ENCODE results near the gene IFT80. TPM values are rescaled to one million over a fixed set of nuclear protein-coding genes. Genes with fewer than 3 reads are reported as not detected.
"Not testable (repeated sequence)": the region's sequence is repeated elsewhere in the genome, so short reads cannot be mapped to it uniquely, and the experiment has no call there.

The IFT80 gene
- total and polyA plus RNA-seq, 3 experiments from 2014 or later, result 3.0 to 12.9 (median 9.4) TPM

- Histone ChIP-seq H3K9me3 (ENCODE audit: low read length) (no peaks in the 10 kb centered on the region), H3K27me3 (ENCODE audit: insufficient read depth, low read length, poor library complexity, severe bottlenecking) (no peaks in the 10 kb centered on the region), H3K27ac (ENCODE audit: low read depth, low read length) (no peak overlapping the region), H3K4me3 (ENCODE audit: low read length) (no peak overlapping the region), H3K4me1 (ENCODE audit: insufficient read depth, low read length) (peaks cover 5% of the 10 kb centered on the region), H3K36me3 (ENCODE audit: insufficient read depth, low read length) (no peaks in the 10 kb centered on the region)
- Mint-ChIP-seq H3K9me3 (no peaks in the 10 kb centered on the region), H3K27me3 (no peaks in the 10 kb centered on the region), H3K27ac (no peak overlapping the region), H3K36me3 (peaks cover 14 to 43% (median 23%) of the 10 kb centered on the region in 3 donors), H3K4me3 (no peak overlapping the region), H3K4me1 (peaks cover 9 to 17% (median 15%) of the 10 kb centered on the region in 3 donors)
- ChIA-PET POLR2A (no interaction called here), CTCF (no interaction called here)
- no peak for DNase-seq
These were observed 26.2 kb downstream of the IFT80 start for GRCh38 chr3:160372780-160373179.

DNA sequence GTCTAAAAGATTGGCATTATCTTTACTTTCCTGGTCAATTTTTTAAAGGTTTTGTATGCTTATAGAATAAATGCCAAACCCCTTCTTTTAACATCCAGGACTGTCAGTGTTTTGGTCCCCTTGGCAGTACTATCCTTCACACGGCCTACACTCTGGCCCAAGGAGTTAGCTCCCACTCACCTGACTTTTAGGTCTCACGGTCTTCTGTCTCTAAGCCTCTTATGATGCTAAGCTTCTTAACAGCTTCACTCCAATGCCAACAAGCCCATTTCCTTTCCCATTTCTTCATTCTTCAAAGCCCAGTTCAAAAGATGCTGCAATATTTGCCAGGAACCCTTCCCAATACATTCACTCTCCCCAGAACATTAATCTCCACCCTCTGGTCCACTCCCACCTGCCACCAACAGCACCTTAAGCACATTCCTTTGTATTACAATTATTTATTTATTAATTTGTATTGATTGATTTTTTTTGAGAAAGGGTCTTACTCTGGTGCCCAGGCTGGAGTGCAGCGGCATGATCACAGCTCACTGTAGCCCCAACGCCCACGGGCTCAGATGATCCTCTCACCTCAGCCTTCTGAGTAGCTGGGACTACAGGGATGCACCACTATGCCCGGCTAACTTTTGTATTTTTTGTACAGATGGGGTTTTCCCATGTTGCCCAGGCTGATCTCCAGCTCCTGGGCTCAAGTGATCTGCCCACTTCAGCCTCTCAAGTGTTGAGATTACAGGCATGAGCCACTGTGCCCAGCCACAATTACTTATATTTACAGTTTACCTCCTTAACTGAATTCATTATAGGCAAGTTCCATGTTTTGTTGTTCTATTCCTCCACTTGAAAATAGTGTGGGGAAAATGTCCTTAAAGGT lies 27.8 kb downstream of the IFT80 start:
- no peaks in the 10 kb centered on the region for H3K9me3 ChIP-seq (ENCODE audit: low read length)
- DNase-seq, result no peak
- H3K36me3 ChIP-seq (ENCODE audit: insufficient read depth, low read length), result no peaks in the 10 kb centered on the region
- no peak overlapping the region for H3K27ac ChIP-seq (ENCODE audit: low read depth, low read length)
- no peak overlapping the region for H3K4me3 ChIP-seq (ENCODE audit: low read length)
- peaks cover 5% of the 10 kb centered on the region for H3K4me1 ChIP-seq (ENCODE audit: insufficient read depth, low read length)
- H3K27me3 ChIP-seq (ENCODE audit: insufficient read depth, low read length, poor library complexity, severe bottlenecking), result no peaks in the 10 kb centered on the region
- Mint-ChIP-seq H3K4me3 (no peak overlapping the region), H3K36me3 (peaks cover 9 to 38% (median 23%) of the 10 kb centered on the region in 3 donors), H3K27me3 (no peaks in the 10 kb centered on the region), H3K27ac (peak overlapping the region in 1 of 8 donors; percentile 64), H3K9me3 (no peaks in the 10 kb centered on the region), H3K4me1 (peaks cover 9 to 17% (median 15%) of the 10 kb centered on the region in 3 donors)
- ChIA-PET CTCF (no interaction called here), POLR2A (no interaction called here)

GRCh38 chr3:160369784-160370183 lies 29.2 kb downstream of the IFT80 start:
- POLR2A ChIA-PET, result no interaction called here
- no peaks in the 10 kb centered on the region for H3K27me3 ChIP-seq (ENCODE audit: insufficient read depth, low read length, poor library complexity, severe bottlenecking)
- H3K27ac ChIP-seq (ENCODE audit: low read depth, low read length), result no peak overlapping the region

GRCh38 chr3:160368804-160369203 lies 30.2 kb downstream of the IFT80 start:
- CTCF ChIA-PET, result no interaction called here
- no peak overlapping the region for H3K4me3 Mint-ChIP-seq
- H3K27ac ChIP-seq (ENCODE audit: low read depth, low read length), result no peak overlapping the region
- H3K4me1 ChIP-seq (ENCODE audit: insufficient read depth, low read length), result peaks cover 5% of the 10 kb centered on the region
- no peak overlapping the region for H3K27ac Mint-ChIP-seq
- no peaks in the 10 kb centered on the region for H3K9me3 ChIP-seq (ENCODE audit: low read length)
- H3K4me1 Mint-ChIP-seq, result peaks cover 9 to 17% (median 15%) of the 10 kb centered on the region in 3 donors
- POLR2A ChIA-PET, result no interaction called here
- no peaks in the 10 kb centered on the region for H3K36me3 ChIP-seq (ENCODE audit: insufficient read depth, low read length)
- peak in 1 of 5 donors; percentile 11 for DNase-seq
- peaks cover 16 to 30% (median 16%) of the 10 kb centered on the region in 3 donors for H3K36me3 Mint-ChIP-seq
- no peak overlapping the region for H3K4me3 ChIP-seq (ENCODE audit: low read length)
- no peaks in the 10 kb centered on the region for H3K27me3 ChIP-seq (ENCODE audit: insufficient read depth, low read length, poor library complexity, severe bottlenecking)
- no peaks in the 10 kb centered on the region for H3K9me3 Mint-ChIP-seq
- H3K27me3 Mint-ChIP-seq, result no peaks in the 10 kb centered on the region

More at GRCh38 chr3:160369784-160370183, 29.2 kb downstream of the IFT80 start:
- Histone ChIP-seq H3K4me1 (ENCODE audit: insufficient read depth, low read length) (peaks cover 5% of the 10 kb centered on the region), H3K36me3 (ENCODE audit: insufficient read depth, low read length) (no peaks in the 10 kb centered on the region), H3K9me3 (ENCODE audit: low read length) (no peaks in the 10 kb centered on the region), H3K4me3 (ENCODE audit: low read length) (no peak overlapping the region)
- no peaks in the 10 kb centered on the region for H3K27me3 Mint-ChIP-seq
- CTCF ChIA-PET, result no interaction called here
- H3K4me3 Mint-ChIP-seq, result no peak overlapping the region
- peaks cover 17 to 34% (median 25%) of the 10 kb centered on the region in 3 donors for H3K36me3 Mint-ChIP-seq
- H3K9me3 Mint-ChIP-seq, result no peaks in the 10 kb centered on the region
- peak overlapping the region in 3 of 8 donors; percentile 13 to 52 (median 23) for H3K27ac Mint-ChIP-seq
- peak in 1 of 5 donors; percentile 8 for DNase-seq
- H3K4me1 Mint-ChIP-seq, result peaks cover 9 to 17% (median 15%) of the 10 kb centered on the region in 3 donors

GRCh38 chr3:160365869-160366522 lies 33.0 kb downstream of the IFT80 start:
- Mint-ChIP-seq H3K4me1 (peaks cover 11 to 21% (median 18%) of the 10 kb centered on the region in 3 donors), H3K36me3 (peaks cover 19 to 36% (median 30%) of the 10 kb centered on the region in 3 donors), H3K27ac (no peak overlapping the region), H3K9me3 (no peaks in the 10 kb centered on the region), H3K27me3 (no peaks in the 10 kb centered on the region), H3K4me3 (no peak overlapping the region)
- Histone ChIP-seq H3K27ac (ENCODE audit: low read depth, low read length) (no peak overlapping the region), H3K36me3 (ENCODE audit: insufficient read depth, low read length) (no peaks in the 10 kb centered on the region), H3K4me3 (ENCODE audit: low read length) (no peak overlapping the region), H3K9me3 (ENCODE audit: low read length) (no peaks in the 10 kb centered on the region), H3K27me3 (ENCODE audit: insufficient read depth, low read length, poor library complexity, severe bottlenecking) (no peaks in the 10 kb centered on the region), H3K4me1 (ENCODE audit: insufficient read depth, low read length) (peaks cover 5% of the 10 kb centered on the region)
- no peak for DNase-seq
- ChIA-PET POLR2A (no interaction called here), CTCF (no interaction called here)

DNA sequence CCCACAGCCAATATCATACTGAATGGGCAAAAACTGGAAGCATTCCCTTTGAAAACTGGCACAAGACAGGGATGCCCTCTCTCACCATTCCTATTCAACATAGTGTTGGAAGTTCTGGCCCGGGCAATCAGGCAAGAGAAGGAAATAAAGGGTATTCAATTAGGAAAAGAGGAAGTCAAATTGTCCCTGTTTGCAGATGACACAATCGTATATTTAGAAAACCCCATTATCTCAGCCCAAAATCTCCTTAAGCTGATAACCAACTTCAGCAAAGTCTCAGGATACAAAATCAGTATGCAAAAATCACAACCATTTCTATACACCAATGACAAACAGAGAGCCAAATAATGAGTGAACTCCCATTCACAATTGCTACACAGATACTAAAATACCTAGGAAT lies 36.1 kb downstream of the IFT80 start:
- H3K36me3 Mint-ChIP-seq, result peaks cover 26 to 44% (median 36%) of the 10 kb centered on the region in 3 donors
- H3K4me3 ChIP-seq (ENCODE audit: low read length); H3K4me3 Mint-ChIP-seq; H3K27me3 ChIP-seq (ENCODE audit: insufficient read depth, low read length, poor library complexity, severe bottlenecking); H3K27ac ChIP-seq (ENCODE audit: low read depth, low read length); H3K9me3 Mint-ChIP-seq; H3K4me1 Mint-ChIP-seq; H3K9me3 ChIP-seq (ENCODE audit: low read length); POLR2A ChIA-PET; H3K4me1 ChIP-seq (ENCODE audit: insufficient read depth, low read length); CTCF ChIA-PET; H3K27me3 Mint-ChIP-seq; H3K36me3 ChIP-seq (ENCODE audit: insufficient read depth, low read length); H3K27ac Mint-ChIP-seq; DNase-seq: not testable (repeated sequence)

DNA sequence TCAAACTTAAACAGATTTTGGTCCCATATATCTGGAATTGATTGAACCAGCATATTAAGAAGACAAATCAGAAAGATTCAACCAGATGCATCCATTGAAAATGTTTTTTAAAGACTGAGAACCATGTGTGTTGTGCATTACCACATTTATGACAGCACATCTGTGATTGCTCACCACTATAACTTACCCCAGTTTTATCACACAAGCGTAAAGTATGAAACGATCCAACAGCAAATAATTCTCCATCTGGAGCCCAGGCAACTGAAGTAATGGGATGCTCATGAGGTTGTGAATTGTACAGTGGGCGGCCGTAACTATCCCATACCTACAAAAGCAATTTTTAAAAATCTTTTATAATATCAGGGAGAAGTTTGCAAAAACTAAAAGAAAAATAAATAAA lies 43.2 kb downstream of the IFT80 start:
- H3K4me1 ChIP-seq (ENCODE audit: insufficient read depth, low read length), result no peaks in the 10 kb centered on the region
- H3K36me3 Mint-ChIP-seq, result peaks cover 10 to 38% (median 20%) of the 10 kb centered on the region in 3 donors
- ChIA-PET CTCF (no interaction called here), POLR2A (no interaction called here)
- peak overlapping the region in 1 of 8 donors; percentile 40 for H3K27ac Mint-ChIP-seq
- H3K27me3 ChIP-seq (ENCODE audit: insufficient read depth, low read length, poor library complexity, severe bottlenecking), result no peaks in the 10 kb centered on the region
- H3K36me3 ChIP-seq (ENCODE audit: insufficient read depth, low read length), result no peaks in the 10 kb centered on the region
- H3K4me3 ChIP-seq (ENCODE audit: low read length), result no peak overlapping the region
- no peaks in the 10 kb centered on the region for H3K9me3 ChIP-seq (ENCODE audit: low read length)
- no peak overlapping the region for H3K27ac ChIP-seq (ENCODE audit: low read depth, low read length)
- DNase-seq, result no peak
- H3K4me3 Mint-ChIP-seq, result no peak overlapping the region
- no peaks in the 10 kb centered on the region for H3K27me3 Mint-ChIP-seq
- no peaks in the 10 kb centered on the region for H3K4me1 Mint-ChIP-seq
- no peaks in the 10 kb centered on the region for H3K9me3 Mint-ChIP-seq

- no peak overlapping the region for H3K27ac ChIP-seq (ENCODE audit: low read depth, low read length)
- H3K27me3 ChIP-seq (ENCODE audit: insufficient read depth, low read length, poor library complexity, severe bottlenecking), result no peaks in the 10 kb centered on the region
- peaks cover 0 to 19% (median 10%) of the 10 kb centered on the region in 3 donors for H3K36me3 Mint-ChIP-seq
- no peaks in the 10 kb centered on the region for H3K9me3 ChIP-seq (ENCODE audit: low read length)
- H3K4me1 Mint-ChIP-seq, result no peaks in the 10 kb centered on the region
- DNase-seq, result no peak
- H3K4me1 ChIP-seq (ENCODE audit: insufficient read depth, low read length), result no peaks in the 10 kb centered on the region
- POLR2A ChIA-PET, result no interaction called here
- H3K27me3 Mint-ChIP-seq, result no peaks in the 10 kb centered on the region
- no peak overlapping the region for H3K4me3 Mint-ChIP-seq
- H3K36me3 ChIP-seq (ENCODE audit: insufficient read depth, low read length), result no peaks in the 10 kb centered on the region
- no peak overlapping the region for H3K27ac Mint-ChIP-seq
- H3K9me3 Mint-ChIP-seq, result no peaks in the 10 kb centered on the region
- CTCF ChIA-PET, result no interaction called here
- H3K4me3 ChIP-seq (ENCODE audit: low read length), result no peak overlapping the region
These were observed 52.5 kb downstream of the IFT80 start for GRCh38 chr3:160346511-160346910.
